Esophagus muscularis mucosa (tissue), 4 donors: ENCODE results near the gene CLCN3. TPM values are rescaled to one million over a fixed set of nuclear protein-coding genes. Genes with fewer than 3 reads are reported as not detected.

Experiments
- DNase-seq: peaks from one replicate; pipeline ENCODE4 v3.0.0-alpha.2; 2017; ENCODE audit errors: extremely low spot score
- H3K27ac ChIP-seq, 4 donors: fragments of 200-600 bp; sonication (generic); replicated peaks in 1 of 4; 1 replicate in 3 of 4; 2 replicates in 1 of 4; pipeline ENCODE4 v1.5.1; 2016 to 2019; ENCODE audit warnings: mild to moderate bottlenecking in 1 of 4
- H3K27me3 ChIP-seq, 4 donors: fragments of 200-600 bp; sonication (generic); one replicate each; pipeline versions ENCODE4 v1.5.1 to v1.6.0; 2016 to 2019
- H3K36me3 ChIP-seq, 4 donors: fragments of 200-600 bp; sonication (generic); one replicate each; pipeline ENCODE4 v1.5.1; 2016 to 2019
- H3K4me1 ChIP-seq, 4 donors: fragments of 200-600 bp; sonication (generic); one replicate each; pipeline ENCODE4 v1.5.1; 2016 to 2019
- H3K4me3 ChIP-seq, 4 donors: fragments of 200-600 bp; sonication (generic); 1 replicate in 2 of 4; 2 replicates in 2 of 4; pipeline ENCODE4 v1.5.1; 2016 to 2019; ENCODE audit warnings: mild to moderate bottlenecking in 4 of 4, moderate library complexity in 1 of 4
- H3K9me3 ChIP-seq, 4 donors: fragments of 200-600 bp; sonication (generic); 1 replicate in 3 of 4; 2 replicates in 1 of 4; pipeline ENCODE4 v1.5.1; 2016 to 2019
- CTCF ChIP-seq, 3 experiments: fragments of 200-600 bp in 2 of 3; fragments of 450-650 bp in 1 of 3; sonication (generic) in 2 of 3; IDR thresholded peaks; one replicate each; pipeline ENCODE4 v1.5.1; 2017 to 2019; ENCODE audit warnings: antibody characterized with exemption in 3 of 3, mild to moderate bottlenecking in 2 of 3, moderate library complexity in 1 of 3
- EP300 ChIP-seq: sonication (generic); formaldehyde crosslinking; IDR thresholded peaks from one replicate; pipeline ENCODE4 v1.6.1; 2017; ENCODE audit warnings: antibody characterized with exemption
- POLR2A ChIP-seq: fragments of 450-650 bp; IDR thresholded peaks from one replicate; pipeline ENCODE4 v1.6.1; 2017; ENCODE audit warnings: antibody characterized with exemption, moderate library complexity, mild to moderate bottlenecking, low read depth
- POLR2AphosphoS5 ChIP-seq, 2 donors: sonication (generic); formaldehyde crosslinking; IDR thresholded peaks; one replicate each; pipeline ENCODE4 v1.6.1; 2017; ENCODE audit warnings: antibody characterized with exemption in 2 of 2
- WGBS: methylation state at CpG from one replicate; pipeline ENCODE4 v1.1.5; 2018; 5-methylcytosine and 5-hydroxymethylcytosine counted together
- intact Hi-C: fragments of 100-400 bp; cut with DNase I; formaldehyde crosslinking; loops from one replicate; pipeline ENCODE4 v1.15.1; 2023
- total RNA-seq, 4 donors: library from RNA; depleted of rRNA; stranded (reverse); fragments of >200 nt; gene quantifications; one replicate each; pipeline versions ENCODE4 v1.1.0 to v1.2.1, GENCODE V29; 2016

Gene CLCN3
- total RNA-seq, 4 donors from 2014 or later, result 11.2 to 17.7 (median 14.9) TPM

GRCh38 chr4:169715826-169716225 lies 95.4 kb downstream of the CLCN3 start:
- 93% methylated on average over 2 of the region's 2 CpGs for WGBS
- Histone ChIP-seq H3K9me3 (no peaks in the 10 kb centered on the region), H3K27ac (no peak overlapping the region), H3K4me3 (no peak overlapping the region), H3K36me3 (peaks cover 8 to 56% (median 31%) of the 10 kb centered on the region in 4 donors), H3K4me1 (no peaks in the 10 kb centered on the region), H3K27me3 (no peaks in the 10 kb centered on the region)
- DNase-seq, result no peak
- TF ChIP-seq POLR2A (no peak), CTCF (IDR thresholded peaks at IDR 0.05) (no peak), EP300 (no peak), POLR2AphosphoS5 (IDR thresholded peaks at IDR 0.05) (no peak)
- intact Hi-C loops, result no loop called here

- WGBS, result 68% methylated on average over 1 of the region's 1 CpG
- Histone ChIP-seq H3K4me1 (no peaks in the 10 kb centered on the region), H3K27ac (no peak overlapping the region), H3K36me3 (peaks cover 8 to 56% (median 33%) of the 10 kb centered on the region in 4 donors), H3K9me3 (no peaks in the 10 kb centered on the region), H3K27me3 (no peaks in the 10 kb centered on the region), H3K4me3 (no peak overlapping the region)
- TF ChIP-seq EP300 (no peak), POLR2A (no peak), POLR2AphosphoS5 (IDR thresholded peaks at IDR 0.05) (no peak), CTCF (IDR thresholded peaks at IDR 0.05) (no peak)
- intact Hi-C loops, result no loop called here
- DNase-seq, result no peak
Measured at GRCh38 chr4:169716677-169717076, 96.3 kb downstream of the CLCN3 start.

GRCh38 chr4:169720529-169720928 lies 100.2 kb downstream of the CLCN3 start:
- H3K4me3 ChIP-seq, result no peak overlapping the region
- no peaks in the 10 kb centered on the region for H3K9me3 ChIP-seq
- H3K4me1 ChIP-seq, result no peaks in the 10 kb centered on the region
- WGBS, result 96% methylated on average over 7 of the region's 7 CpGs
- no peak for TF ChIP-seq POLR2A
- TF ChIP-seq EP300, result no peak
- H3K27ac ChIP-seq, result no peak overlapping the region
- H3K27me3 ChIP-seq, result no peaks in the 10 kb centered on the region
- no peak for DNase-seq
- peaks cover 8 to 36% (median 21%) of the 10 kb centered on the region in 4 donors for H3K36me3 ChIP-seq
- intact Hi-C loops, result loop anchor here (10.0 kb wide), 1 partner anchor 106 kb away; the partner anchor contains the start of gene NEK1

- peaks cover 8 to 27% (median 20%) of the 10 kb centered on the region in 4 donors for H3K36me3 ChIP-seq
- WGBS, result 89% methylated on average over 9 of the region's 9 CpGs
- intact Hi-C loops, result loop anchor here (10.0 kb wide), 1 partner anchor 109 kb away; the partner anchor contains the start of gene NEK1
Measured at GRCh38 chr4:169723207-169723965, 103.0 kb downstream of the CLCN3 start.

More at GRCh38 chr4:169723207-169723965, 103.0 kb downstream of the CLCN3 start:
- TF ChIP-seq EP300 (no peak), POLR2AphosphoS5 (IDR thresholded peaks at IDR 0.05) (no peak), POLR2A (no peak), CTCF (IDR thresholded peaks at IDR 0.05) (no peak)
- H3K27me3 ChIP-seq, result no peaks in the 10 kb centered on the region
- DNase-seq, result no peak
- H3K4me3 ChIP-seq, result no peak overlapping the region
- no peak overlapping the region for H3K27ac ChIP-seq
- no peaks in the 10 kb centered on the region for H3K9me3 ChIP-seq
- no peaks in the 10 kb centered on the region for H3K4me1 ChIP-seq
